Left renal pelvis (tissue), 4 donors: ENCODE results near the gene FLNC. TPM values are rescaled to one million over a fixed set of nuclear protein-coding genes. Genes with fewer than 3 reads are reported as not detected.

Experiments used
- DNase-seq, 4 donors: peaks; one replicate each; pipeline ENCODE4 v3.0.0-alpha.2; 2013; ENCODE audit warnings: low read depth in 4 of 4, low spot score in 3 of 4
- polyA plus RNA-seq, 4 donors: library from polyadenylated mRNA; unstranded; fragments of 120-200 nt; gene quantifications; one replicate each; pipeline ENCODE4 v1.2.1, GENCODE V29; 2013; ENCODE audit not compliant: insufficient read length in 4 of 4

FLNC gene
- polyA plus RNA-seq, 4 donors: 11.8 to 21.0 (median 17.2) TPM

DNA sequence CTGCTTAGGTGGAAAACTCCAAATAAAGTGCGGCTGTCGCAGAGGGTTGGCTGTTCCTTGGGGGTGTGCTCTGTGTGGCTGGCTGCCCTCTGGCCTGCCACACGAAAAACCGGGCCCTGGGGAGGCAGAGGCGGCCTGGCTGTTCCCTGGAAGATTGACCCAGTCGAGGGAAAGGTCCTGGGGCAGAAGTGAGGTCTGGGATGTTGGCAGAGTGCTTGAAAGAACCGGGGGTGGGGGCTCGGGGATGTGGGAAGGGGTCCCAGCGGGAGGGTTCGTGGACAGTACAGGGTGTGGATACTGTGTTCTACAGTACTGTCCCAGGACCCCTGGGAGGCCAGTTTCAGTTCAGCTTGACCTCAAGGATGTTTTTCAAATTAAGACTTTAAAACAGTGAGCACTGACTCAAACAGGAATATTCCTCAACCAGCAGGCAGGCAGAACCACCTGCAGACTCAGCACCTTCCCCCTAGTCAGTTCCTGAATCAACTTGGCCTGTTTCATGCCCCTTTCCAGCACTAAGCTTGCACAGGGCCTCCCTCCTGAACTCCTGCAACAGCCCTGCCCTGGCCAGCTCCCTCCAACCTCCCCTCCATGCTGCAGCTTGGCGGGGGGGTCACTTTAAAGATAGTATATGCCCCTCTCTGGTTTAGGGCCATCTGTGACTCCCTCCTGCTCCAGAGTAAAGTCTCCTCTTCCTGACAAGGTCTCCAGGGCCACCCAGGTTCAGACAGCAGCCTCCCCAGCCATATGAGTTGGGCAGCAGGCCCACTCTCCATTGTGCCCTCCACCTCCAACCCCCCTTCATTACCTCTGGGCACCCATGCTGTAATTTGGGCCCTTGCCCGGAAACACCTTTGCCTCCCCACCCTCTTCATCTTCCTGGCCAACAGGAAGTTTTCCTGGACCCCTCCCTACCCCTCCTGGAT, 29.3 kb downstream of the FLNC start:
- DNase-seq: no peak

DNA sequence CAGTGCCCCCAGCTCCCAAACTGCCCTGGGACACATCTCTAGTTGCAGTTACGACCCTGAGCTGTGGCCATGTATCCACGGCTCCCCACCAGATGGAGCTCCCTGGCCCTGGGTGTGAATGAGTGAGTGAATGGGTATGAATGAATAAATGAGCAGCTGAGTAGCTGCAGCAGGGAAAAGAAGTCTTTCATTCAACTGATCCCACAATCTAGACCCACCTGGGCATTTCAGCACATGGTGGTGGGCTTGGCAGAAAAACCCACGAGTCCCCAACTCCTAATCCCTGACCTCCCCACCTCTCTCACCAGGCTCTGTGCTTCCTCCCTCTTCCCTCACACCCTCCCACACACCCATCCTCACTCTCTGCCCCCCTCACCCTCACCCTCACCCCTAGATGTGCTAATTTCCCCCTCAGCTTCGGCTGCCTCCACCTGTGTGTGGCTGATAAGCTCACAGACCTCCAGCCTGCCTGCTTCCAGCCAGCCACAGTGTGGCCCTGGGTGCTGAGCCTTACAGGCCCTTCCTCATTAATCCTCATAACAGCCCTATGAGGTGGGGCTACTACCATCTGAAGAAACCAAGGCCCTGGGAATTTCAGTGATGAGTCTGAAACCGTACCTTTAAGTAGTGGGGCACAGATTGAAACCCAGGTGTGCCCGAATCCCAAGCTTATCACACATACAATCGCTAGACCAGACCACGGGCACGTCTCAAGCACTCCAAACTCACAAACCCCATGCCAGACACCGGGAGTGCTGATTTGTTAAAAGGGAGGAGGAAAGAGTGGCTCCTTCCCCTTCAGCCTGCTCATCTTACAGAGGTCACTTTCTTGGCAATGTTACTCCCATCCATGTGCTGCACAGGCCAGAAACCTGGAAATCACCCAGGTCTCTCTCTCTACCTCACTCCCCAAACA, 30.2 kb downstream of the FLNC start:
- DNase-seq: no peak

DNA sequence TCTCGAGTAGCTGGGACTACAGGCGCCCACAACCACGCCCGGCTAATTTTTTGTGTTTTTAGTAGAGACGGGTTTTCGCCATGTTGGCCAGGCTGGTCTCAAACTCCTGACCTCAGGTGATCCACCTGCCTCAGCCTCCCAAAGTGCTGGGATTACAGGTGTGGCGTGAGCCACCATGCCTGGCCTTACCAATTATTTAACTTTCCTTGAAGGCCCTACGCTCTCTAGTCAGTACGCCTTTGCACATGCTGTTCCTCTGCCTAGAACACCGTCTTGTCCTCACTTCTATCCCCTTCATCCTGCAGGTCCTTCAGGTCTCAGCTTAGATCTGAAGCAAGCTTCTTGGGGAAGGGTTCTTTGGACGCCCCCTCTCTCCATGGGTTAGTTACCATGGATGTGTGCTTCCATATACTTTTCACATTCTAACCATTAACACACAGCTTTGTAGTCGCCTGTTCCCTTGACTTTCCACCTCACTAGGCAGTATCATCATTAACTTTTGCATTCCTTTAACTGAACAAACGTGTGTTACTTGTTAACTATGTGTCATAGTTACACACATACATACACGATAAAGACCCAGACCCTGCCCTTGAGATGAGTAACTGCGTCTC, 31.9 kb downstream of the FLNC start:
- no peak for DNase-seq

DNA sequence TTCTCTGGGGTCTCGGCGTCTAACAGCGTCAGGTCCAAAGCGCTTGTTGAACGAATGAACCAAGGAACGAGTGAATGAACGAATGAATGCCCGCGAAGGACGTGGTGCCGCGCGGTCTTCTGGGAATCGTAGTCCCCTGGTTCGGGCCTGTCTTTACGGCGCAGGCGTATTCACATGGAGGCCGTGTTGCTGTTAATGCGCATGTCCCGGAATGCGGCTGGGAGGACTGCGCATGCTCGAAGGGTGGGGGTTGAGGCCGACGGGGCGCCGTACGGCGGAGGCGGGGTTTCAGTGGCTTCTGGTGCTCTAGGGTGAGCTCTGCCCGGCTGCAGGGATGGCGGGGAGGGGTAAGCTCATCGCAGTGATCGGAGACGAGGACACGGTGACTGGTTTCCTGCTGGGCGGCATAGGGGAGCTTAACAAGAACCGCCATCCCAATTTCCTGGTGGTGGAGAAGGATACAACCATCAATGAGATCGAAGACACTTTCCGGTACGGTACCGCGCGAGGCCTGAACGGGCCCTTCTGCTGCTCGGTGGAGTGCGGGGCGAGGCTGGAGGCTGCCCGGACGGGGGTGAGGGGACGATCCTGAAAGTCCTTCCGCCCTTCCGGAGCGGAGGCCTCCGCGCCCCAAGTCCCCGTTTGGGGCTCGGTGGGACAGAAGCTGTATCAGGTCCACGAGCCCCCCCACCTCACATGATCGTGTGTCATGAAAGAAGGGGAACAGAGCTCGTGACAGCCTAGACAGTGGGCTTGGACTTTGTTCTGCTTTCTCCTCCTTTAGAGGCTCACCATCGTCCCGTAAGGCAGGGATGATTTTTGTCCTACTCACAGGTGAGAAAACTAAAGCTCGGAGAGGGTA, 32.6 kb downstream of the FLNC start, which contains the start of gene ATP6V1F:
TSS of gene ATP6V1F (plus strand) at position 286 of the 862 bp plus-strand sequence. CDS start at position 335, 49 bp downstream.
- peak; percentile 95 to 97 (median 95) for DNase-seq

DNA sequence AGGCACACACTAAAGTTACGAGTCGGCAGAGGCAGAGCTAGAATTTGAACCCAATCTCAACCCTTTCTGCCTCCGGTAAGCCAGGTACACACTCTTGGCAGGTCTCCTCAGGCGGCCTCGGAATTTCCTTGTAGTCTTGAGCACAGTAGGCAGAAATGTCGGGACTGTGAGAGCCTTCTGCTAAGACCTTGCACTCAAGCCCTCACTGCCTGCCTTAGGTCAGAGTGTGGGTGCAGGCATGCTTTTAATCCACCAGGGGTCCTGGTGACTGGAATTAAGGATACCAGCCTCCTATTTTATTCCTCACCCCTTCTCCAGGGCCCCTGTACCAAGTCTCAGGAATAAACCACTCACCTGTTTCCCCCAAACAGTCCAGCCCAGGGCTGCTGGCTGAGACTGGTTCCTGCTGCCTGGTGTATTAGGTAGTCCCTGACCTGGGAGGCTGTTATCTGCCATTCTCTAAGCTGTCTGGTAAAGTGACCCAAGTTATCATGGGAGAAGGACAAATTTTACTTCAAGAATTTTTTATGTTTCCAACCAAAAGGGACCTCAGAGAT, 33.3 kb downstream of the FLNC start:
- DNase-seq: no peak

DNA sequence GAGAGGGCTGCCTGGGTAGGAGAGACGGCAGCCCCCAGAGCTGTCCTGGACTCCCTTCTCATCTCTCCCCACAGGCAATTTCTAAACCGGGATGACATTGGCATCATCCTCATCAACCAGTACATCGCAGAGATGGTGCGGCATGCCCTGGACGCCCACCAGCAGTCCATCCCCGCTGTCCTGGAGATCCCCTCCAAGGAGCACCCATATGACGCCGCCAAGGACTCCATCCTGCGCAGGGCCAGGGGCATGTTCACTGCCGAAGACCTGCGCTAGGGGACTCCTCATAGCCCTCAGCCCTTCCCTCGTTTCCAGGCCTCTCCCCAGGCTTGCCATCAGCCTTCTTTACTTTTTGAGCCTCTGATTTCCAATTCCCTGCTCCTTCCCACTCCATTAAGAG, 35.1 kb downstream of the FLNC start:
- DNase-seq: no peak

DNA sequence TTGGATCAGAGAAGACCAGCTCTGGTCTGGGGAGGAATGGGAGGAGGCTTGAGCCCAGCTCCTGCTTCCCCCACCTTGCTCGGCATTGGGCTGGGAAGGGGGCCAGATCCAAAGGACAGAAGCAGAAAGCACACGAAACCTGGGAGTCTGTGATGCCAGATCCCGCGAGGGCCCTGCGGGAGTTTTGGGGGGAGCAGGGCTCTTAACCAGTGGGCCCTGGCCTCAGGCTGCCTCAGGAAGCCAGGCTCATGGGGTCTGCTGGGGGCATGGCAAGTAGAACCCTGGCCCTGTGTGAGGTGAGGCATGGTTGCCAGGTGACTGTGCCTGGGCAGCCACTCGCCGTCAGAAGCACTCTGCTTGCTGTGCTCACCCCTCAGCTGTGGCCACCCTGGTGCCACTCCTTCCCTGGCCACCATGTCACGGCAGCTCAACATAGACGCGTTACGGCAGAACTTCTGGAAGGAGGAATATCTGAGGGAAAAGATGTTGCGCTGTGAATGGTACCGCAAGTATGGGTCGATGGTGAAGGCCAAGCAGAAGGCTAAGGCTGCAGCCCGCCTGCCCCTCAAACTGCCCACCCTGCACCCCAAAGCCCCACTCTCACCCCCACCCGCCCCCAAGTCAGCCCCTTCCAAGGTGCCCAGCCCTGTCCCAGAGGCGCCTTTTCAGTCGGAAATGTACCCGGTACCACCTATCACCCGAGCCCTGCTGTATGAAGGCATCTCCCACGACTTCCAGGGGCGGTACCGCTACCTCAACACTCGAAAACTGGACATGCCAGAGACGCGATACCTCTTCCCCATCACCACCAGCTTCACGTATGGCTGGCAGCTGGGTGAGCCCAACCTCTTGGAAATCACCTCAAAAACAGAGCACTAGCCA, 36.0 kb downstream of the FLNC start:
- DNase-seq: no peak

DNA sequence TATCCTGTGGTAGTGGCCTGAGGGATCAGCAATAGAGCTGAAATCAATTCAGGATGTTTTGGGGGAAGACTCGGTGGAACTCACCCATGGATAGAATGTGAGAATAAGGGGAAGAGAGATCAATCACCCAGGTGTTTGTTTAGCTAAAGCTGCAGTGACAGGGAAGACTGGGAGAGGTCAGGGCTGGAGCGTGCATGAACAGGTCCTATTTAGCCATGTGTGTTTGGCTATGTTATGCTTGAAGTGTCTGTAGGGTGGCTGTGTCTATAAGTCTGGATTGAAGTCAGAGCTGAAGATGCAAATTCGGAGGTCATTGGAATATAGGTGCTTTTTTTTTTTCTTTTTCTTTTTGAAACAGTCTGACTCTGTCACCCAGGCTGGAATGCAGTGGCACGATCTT, 37.0 kb downstream of the FLNC start:
- DNase-seq: no peak

DNA sequence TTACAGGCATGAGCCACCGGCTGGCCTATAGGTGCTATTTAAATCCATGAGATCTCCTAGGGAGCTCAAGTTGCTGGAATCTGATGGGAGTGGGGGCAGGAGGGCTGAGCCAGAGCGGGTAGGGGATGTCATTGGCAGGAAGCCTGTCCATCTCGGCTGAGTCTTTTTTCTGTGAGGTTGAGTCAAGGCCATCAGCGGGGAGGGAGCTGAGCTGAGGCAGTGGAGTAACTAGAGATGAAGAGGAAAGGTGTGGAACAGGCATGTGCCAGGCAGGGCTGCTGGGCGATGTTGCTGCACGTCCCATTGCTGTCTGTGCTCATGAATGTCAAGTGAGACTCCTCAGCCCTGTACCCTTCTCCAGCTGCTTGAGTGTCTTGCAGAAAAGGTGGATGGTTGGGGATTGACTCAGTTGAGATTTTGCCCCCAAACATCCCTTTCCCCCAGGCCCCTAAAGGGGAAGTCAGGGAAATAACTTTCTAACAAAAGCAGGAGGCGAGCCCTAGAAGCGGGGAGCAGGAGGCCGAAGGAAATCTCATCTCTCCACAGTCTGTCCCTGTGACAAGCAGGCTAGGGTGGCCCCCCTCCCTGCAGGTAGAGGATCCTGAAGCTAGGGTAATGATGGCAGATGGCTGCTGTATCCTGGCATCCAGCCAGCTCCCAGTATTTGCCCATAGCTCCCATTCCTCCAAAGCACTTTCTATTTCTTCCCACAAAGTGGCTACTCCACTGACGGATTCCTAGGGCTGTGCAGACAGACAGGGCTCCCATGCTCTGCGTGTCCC, 37.8 kb downstream of the FLNC start:
- no peak for DNase-seq

DNA sequence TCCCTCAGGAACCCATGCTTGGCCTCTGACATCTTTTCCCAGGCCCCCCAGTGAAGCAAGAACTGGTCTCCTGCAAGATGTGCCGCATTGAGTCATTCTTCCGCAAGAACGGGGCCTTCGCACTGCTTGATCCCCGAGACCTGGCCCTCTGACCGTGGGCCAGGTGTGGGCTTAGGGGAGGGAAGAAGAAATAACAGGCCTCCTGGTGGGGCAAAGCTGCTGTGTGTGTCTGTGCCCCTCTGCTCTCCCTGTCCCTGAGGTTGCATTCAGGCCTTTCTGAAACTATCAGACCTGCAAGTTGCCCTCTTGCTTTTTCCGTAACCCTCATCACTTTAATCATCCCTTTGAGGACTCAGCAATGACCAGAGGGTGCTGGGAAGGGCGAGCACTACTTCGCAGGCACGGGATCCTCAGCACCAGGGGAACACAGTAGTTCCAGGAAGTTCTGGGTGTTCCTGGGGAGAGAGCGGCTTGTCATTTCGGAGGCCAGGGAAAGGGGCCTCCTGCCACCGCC, 38.5 kb downstream of the FLNC start:
- DNase-seq: no peak

DNA sequence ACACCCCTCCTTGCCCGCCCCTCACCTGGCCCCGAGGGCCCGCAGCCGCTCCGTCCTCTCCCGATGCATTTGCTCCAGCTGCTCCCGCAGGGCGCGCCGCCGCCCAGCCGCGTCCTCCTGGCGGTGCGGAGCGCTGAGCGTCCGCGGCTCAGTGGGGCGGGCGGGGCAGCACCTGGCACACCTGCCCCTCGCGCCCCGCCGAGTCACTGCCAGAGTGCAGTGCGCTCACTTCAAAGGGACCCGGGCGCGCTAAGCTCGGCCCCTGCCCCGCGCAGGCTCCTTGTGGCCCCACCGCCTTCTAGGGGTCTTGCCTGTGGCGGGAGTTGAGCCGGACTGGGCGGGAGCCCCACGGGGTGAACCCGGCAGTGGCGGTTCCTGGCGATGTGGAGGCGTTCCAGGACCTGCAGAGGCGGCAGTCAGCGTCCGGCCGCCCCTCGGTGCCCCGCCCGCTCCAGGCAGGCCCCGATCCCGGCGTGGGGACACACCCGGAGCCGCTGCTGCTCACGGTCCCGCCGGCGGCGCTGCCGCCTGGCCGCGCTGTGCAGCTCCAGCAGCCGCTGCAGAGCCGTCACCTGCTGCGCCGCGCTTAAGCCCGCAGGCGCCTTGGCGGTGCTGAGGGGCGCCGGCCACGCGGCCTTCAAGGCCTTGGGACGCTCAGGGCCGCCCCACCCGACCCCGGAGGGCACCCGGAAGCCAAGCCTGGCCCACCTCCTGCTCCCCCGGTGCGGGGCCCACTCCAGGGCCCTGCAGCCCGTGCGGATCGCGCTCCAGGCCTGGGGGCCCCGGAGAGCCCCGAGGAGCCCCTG, 39.1 kb downstream of the FLNC start:
- DNase-seq: no peak

DNA sequence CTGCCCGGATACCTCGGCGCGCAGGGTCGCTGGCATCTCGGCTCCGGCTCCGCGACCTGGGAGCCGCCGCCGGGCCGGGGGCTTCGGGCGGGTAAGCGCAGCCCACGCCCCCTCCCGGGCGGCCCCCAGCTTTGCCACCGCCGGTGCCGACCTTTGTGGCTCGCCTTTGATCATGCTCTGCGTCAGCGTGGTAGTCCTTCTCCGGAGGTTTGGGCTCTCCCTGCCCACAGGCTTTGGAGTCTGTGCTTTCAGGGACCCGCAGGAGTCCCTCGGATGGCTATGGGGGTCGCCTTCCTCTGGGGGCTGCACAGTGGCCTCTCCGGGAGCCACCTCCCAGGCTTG, 39.7 kb downstream of the FLNC start:
- DNase-seq: no peak

DNA sequence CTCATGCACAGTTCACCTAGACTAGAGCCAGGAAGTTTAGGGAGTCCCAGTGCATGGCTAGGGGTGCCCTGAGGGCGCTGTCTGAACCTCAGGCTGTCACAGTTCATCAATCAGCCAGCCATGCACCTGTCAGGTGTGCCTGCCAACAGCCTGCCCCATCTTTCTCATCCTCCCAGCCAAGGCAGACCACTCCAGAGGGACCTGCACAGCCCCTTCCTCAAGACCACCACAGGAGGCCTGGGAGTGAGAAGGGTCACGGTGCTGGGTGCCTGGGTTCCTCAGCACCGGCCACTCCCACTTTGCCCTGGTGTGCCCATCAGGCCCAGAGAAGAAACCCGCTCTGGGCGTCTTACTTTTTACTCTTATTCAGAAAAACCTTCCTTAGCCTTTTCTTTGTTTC, 40.8 kb downstream of the FLNC start:
- DNase-seq: no peak

DNA sequence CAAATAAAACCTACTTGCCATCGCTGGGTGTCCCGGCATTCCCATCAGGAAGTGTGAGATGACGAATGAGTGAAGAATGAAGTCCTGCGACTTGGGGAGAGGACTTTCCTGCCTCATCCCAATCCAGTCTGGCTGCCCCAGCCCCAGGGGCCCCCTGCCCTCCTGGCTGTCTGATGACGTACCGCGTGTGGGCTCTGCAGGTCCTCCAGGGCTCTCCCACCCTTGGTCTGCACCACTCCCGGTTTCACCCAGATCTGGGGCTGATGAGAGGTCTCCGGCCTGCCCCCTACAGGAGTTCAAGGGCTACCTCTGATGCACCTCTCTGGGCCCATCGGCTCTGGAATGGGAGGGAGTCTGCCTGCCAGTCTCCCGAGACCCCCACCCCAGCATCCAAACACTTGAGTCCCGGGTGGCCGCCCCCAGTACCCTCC, 42.2 kb downstream of the FLNC start:
- DNase-seq: no peak

DNA sequence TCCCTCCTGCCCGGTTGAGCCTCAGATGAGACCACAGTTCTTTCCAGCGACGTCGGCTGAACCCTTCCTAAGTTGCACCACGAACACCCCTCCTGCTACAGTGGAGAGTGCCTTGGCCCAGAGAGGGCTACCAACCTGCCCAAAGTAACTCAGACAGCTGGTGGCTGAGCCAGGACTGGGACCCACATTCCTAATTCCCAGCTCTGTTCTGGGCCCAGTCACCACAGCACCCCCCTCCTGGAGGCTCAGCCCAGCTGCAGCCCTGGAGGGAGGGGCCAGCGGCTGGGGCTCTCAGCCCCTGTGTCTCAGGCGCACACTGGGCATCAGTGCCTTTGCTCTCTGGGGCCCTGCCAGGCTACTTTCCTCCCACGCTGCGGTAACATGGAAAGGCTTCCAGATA, 43.0 kb downstream of the FLNC start:
- DNase-seq: no peak

DNA sequence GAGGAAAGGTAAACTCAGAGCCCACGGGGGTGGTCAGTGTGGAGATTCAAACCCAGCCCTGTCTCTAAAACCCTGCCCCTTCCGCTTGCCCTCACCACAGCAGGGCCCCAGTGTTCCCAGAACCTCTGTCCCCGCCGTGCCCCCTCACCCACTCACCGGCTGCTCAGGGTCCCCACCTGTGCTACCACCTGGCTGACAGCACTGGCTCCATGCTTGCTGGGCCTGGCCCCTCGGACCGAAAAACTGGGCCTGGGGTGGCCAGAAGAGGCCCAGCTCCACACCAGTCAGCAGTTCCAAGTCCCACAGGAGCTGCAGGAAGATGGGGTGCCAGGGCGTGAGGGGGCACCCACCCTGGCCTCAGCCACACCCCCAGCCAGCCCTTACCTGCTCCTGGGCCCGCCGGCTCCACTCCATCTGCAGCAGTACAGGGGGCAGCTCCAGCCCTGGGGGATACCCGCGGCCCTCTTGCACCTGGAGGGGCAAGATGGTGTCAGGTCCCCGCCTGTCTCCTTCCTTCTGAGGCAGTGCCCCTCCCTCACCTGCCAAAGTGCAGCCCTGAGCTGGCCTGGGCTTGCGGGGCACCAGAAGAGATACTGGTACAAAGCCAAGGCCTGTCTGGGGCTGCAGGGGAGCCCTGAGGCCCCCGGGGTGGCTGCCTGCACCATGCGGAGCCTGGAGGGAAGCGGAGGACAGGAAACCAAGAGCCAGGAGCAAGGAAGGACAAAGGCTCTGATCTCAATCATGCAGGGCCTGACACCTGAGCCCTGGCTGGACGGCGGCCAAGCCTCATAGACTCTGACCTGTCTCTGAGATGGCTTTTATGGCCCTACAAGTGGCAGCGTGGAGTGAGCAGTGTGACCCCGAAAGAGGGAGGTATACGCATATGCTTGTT, 44.2 kb downstream of the FLNC start:
- DNase-seq: no peak
